OCI-LY7 (cell line): ENCODE data around the gene CLASP2. TPM values are rescaled to one million over a fixed set of nuclear protein-coding genes. Genes with fewer than 3 reads are reported as not detected.

Experiments
- BruUV-seq: library from RNA; stranded (reverse); fragments of 400-500 nt; replicated peaks from 2 replicates; lab custom pipeline; 2021; lab: Mats Ljungman, UMichigan
- CTCF ChIA-PET: fragments of 300-600 bp; sonication (Branson Sonifier 250); formaldehyde crosslinking; loops from one replicate; lab custom pipeline; 2022; ENCODE audit warnings: antibody characterized with exemption; ENCODE audit not compliant: unreplicated experiment; lab: Charles Lee
- POLR2A ChIA-PET: fragments of 300-600 bp; sonication (Branson Sonifier 250); formaldehyde crosslinking; loops from one replicate; lab custom pipeline; 2022; ENCODE audit warnings: antibody characterized with exemption; lab: Charles Lee
- DNase-seq: peaks from one replicate; pipeline ENCODE4 v3.0.0-alpha.2; 2015; ENCODE audit warnings: low spot score
- H2AFZ ChIP-seq: fragments of 200-600 bp; sonication (generic), shearing (Covaris generic); 2 replicates; pipeline ENCODE4 v1.6.1; 2014; ENCODE audit warnings: mild to moderate bottlenecking, antibody characterized with exemption, low read length, moderate library complexity
- H3K27ac ChIP-seq: fragments of 200-600 bp; sonication (generic); 2 replicates; pipeline ENCODE4 v1.5.1; 2014; ENCODE audit warnings: mixed run types, low read depth, mild to moderate bottlenecking, moderate library complexity, low read length, inconsistent platforms; ENCODE audit not compliant: poor library complexity, severe bottlenecking
- H3K36me3 ChIP-seq: fragments of 200-600 bp; sonication (generic); 2 replicates; pipeline ENCODE4 v1.6.1; 2014; ENCODE audit warnings: mild to moderate bottlenecking, antibody characterized with exemption, low read length, moderate library complexity, mixed read lengths; ENCODE audit not compliant: insufficient read depth
- H3K4me1 ChIP-seq: fragments of 200-600 bp; sonication (generic); 2 replicates; pipeline ENCODE4 v1.5.1; 2014; ENCODE audit warnings: mild to moderate bottlenecking, low read length; ENCODE audit not compliant: insufficient read depth, poor library complexity, severe bottlenecking
- H3K4me2 ChIP-seq: fragments of 200-600 bp; sonication (generic); 2 replicates; pipeline ENCODE4 v1.6.1; 2014; ENCODE audit warnings: mild to moderate bottlenecking, low read length
- H3K4me3 ChIP-seq: fragments of 200-600 bp; sonication (generic); 2 replicates; pipeline ENCODE4 v1.5.1; 2014; ENCODE audit warnings: mild to moderate bottlenecking, low read depth, low read length; ENCODE audit not compliant: poor library complexity, severe bottlenecking
- H3K79me2 ChIP-seq: fragments of 200-600 bp; sonication (generic); 2 replicates; pipeline ENCODE4 v1.6.1; 2016; ENCODE audit warnings: low read depth, mild to moderate bottlenecking, low read length, moderate library complexity, mixed read lengths; ENCODE audit not compliant: insufficient read depth
- H3K9me2 ChIP-seq: fragments of 200-600 bp; sonication (generic); 2 replicates; pipeline ENCODE4 v1.6.1; 2016; ENCODE audit warnings: mild to moderate bottlenecking, low read length, mixed read lengths; ENCODE audit not compliant: insufficient read depth
- H3K9me3 ChIP-seq: fragments of 200-600 bp; sonication (generic); 2 replicates; pipeline ENCODE4 v1.6.1; 2014; ENCODE audit warnings: mild to moderate bottlenecking, mixed run types, low read length, mixed read lengths
- H4K20me1 ChIP-seq: fragments of 200-600 bp; sonication (generic); 2 replicates; pipeline ENCODE4 v1.6.1; 2014; ENCODE audit warnings: mild to moderate bottlenecking, antibody characterized with exemption, low read length, moderate library complexity, mixed read lengths; ENCODE audit not compliant: insufficient read depth
- EZH2phosphoT487 ChIP-seq: fragments of 200-600 bp; sonication (generic); IDR thresholded peaks from 2 replicates; pipeline ENCODE4 v1.6.1; 2018; ENCODE audit warnings: low read depth, borderline replicate concordance, mild to moderate bottlenecking, mixed run types, antibody characterized with exemption, low read length, moderate library complexity, mixed read lengths
- intact Hi-C: fragments of 100-400 bp; cut with micrococcal nuclease; formaldehyde crosslinking; loops from one replicate; pipeline ENCODE4 v1.10.0; 2022; ENCODE audit not compliant: unreplicated experiment
- total RNA-seq, 2 experiments: library from RNA; depleted of rRNA in 1 of 2; stranded (reverse); fragments of >200 nt in 1 of 2; shearing (Covaris generic) in 1 of 2; gene quantifications; 2 replicates each; pipeline ENCODE4 v1.2.3, GENCODE V29; 2014 to 2022
- TF ChIP-seq, protein P1 (sequence below): fragments of 200-600 bp; sonication (generic); conservative IDR thresholded peaks from 2 replicates; pipeline ENCODE4 v1.5.1; 2014; ENCODE audit warnings: mild to moderate bottlenecking, antibody characterized with exemption, low read length, moderate library complexity, mixed read lengths

Gene CLASP2
- total RNA-seq, 2 experiments from 2014 or later: 95.5 to 99.1 TPM

DNA sequence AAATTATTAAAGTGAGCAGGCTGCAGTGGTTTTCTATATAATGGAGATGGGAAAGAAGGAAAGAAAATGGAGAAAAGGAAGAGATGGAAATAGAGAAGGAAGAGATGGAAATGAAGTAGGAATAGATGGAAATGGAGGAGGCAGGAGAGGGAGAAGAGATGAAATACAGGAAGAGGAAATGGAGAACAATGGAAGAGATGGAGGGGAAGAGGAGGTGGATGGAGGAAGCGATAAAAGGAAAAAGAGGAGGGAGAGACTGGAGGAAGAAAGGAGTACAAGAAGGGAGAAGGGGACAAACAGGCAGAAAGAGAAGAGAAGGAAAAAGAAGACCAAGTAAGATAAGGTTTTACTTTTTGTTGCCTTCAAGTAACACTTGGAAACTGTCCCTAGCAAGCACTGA lies 67.6 kb downstream of the CLASP2 start:
- Histone ChIP-seq H3K79me2 (peaks cover 18% of the 10 kb centered on the region; the same call in 1 of the 2 replicates), H2AFZ (no peak overlapping the region), H3K36me3 (peaks cover 4% of the 10 kb centered on the region; the same call in 1 of the 2 replicates), H3K4me2 (no peak overlapping the region), H3K9me3 (no peaks in the 10 kb centered on the region), H3K4me3 (no peak overlapping the region), H3K9me2 (no peaks in the 10 kb centered on the region), H3K4me1 (no peaks in the 10 kb centered on the region), H4K20me1 (peaks cover 9% of the 10 kb centered on the region), H3K27ac (no peak overlapping the region)
- CTCF ChIA-PET: no interaction called here
- DNase-seq: no peak
- POLR2A ChIA-PET: no interaction called here
- intact Hi-C loops: no loop called here
- TF ChIP-seq EZH2phosphoT487: no peak
- TF ChIP-seq, protein P1, sequence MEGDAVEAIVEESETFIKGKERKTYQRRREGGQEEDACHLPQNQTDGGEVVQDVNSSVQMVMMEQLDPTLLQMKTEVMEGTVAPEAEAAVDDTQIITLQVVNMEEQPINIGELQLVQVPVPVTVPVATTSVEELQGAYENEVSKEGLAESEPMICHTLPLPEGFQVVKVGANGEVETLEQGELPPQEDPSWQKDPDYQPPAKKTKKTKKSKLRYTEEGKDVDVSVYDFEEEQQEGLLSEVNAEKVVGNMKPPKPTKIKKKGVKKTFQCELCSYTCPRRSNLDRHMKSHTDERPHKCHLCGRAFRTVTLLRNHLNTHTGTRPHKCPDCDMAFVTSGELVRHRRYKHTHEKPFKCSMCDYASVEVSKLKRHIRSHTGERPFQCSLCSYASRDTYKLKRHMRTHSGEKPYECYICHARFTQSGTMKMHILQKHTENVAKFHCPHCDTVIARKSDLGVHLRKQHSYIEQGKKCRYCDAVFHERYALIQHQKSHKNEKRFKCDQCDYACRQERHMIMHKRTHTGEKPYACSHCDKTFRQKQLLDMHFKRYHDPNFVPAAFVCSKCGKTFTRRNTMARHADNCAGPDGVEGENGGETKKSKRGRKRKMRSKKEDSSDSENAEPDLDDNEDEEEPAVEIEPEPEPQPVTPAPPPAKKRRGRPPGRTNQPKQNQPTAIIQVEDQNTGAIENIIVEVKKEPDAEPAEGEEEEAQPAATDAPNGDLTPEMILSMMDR: no peak
- no TSS peak for BruUV-seq

DNA sequence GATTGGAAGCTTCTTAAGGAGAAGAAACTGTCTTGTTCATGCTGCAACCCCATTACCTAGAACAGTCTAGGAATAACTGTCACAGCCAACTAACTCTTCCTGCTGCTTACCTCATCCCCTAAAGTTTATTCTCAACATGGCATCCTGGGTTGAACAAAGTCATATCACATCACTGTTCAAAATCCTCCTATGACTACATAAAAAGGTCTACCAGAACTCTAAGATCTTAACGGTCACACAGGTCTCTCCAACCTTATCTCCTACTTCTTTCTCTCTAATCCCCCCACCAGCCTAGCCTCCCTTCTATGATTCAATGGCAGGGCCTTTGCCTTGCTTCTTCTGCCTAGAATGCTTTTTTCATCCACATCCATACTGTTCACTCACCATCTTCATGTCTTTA lies 69.3 kb downstream of the CLASP2 start:
- H3K4me2 ChIP-seq: no peak overlapping the region
- intact Hi-C loops: no loop called here
- H3K36me3 ChIP-seq: peaks cover 14% of the 10 kb centered on the region; the same call in 1 of the 2 replicates
- no TSS peak for BruUV-seq
- no peak overlapping the region for H3K27ac ChIP-seq
- H4K20me1 ChIP-seq: peaks cover 9% of the 10 kb centered on the region
- H3K4me1 ChIP-seq: no peaks in the 10 kb centered on the region
- TF ChIP-seq EZH2phosphoT487: no peak
- TF ChIP-seq, protein P1: no peak
- H3K9me3 ChIP-seq: no peaks in the 10 kb centered on the region
- H2AFZ ChIP-seq: no peak overlapping the region
- H3K4me3 ChIP-seq: no peak overlapping the region
- no peaks in the 10 kb centered on the region for H3K9me2 ChIP-seq
- ChIA-PET CTCF (interaction anchor here (0.5 kb wide), 1 partner anchor 12 kb away, joined by 3 read pairs; no protein-coding TSS in a partner anchor), POLR2A (interaction anchor here (0.7 to 2.0 kb wide), 4 partner anchors 10 to 873 kb away, joined by 3 to 13 read pairs (median 4); partner anchors contain the start of gene CLASP2)
- peaks cover 12% of the 10 kb centered on the region; the same call in 1 of the 2 replicates for H3K79me2 ChIP-seq
- DNase-seq: no peak

DNA sequence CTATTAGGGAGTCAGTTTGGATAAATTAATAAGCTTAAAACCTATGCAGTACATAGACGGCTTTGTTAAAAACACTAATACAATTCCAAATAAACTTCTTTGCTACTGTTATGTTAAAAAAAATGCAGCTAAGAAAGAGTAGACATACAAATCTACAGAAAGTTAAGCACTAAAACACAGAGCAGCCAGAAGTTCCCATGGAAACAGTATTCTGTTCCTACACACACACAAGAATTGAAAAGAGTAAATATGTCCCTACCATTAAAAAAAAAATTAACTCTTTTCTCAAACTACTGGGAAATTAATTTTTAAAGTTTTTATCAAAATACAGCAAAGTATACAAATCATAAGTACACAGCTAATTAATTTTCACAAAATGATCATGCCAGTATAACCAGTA lies 71.6 kb downstream of the CLASP2 start:
- Histone ChIP-seq H3K9me2 (no peaks in the 10 kb centered on the region), H3K9me3 (no peaks in the 10 kb centered on the region), H3K79me2 (no peaks in the 10 kb centered on the region), H3K36me3 (peaks cover 17% of the 10 kb centered on the region; the same call in 1 of the 2 replicates), H3K4me1 (no peaks in the 10 kb centered on the region), H3K4me2 (no peak overlapping the region), H2AFZ (no peak overlapping the region), H4K20me1 (no peaks in the 10 kb centered on the region), H3K27ac (no peak overlapping the region), H3K4me3 (no peak overlapping the region)
- intact Hi-C loops: no loop called here
- BruUV-seq: no TSS peak
- TF ChIP-seq, protein P1: no peak
- TF ChIP-seq EZH2phosphoT487: no peak
- ChIA-PET POLR2A (interaction anchor here (0.6 to 1.6 kb wide), 5 partner anchors 12 to 1496 kb away, joined by 3 to 11 read pairs (median 3); no protein-coding TSS in a partner anchor), CTCF (no interaction called here)
- no peak for DNase-seq
